Measurements from ENCODE around the gene TXNRD1.
"Not testable (repeated sequence)": the region's sequence is repeated elsewhere in the genome, so short reads cannot be mapped to it uniquely, and the experiment has no call there.

TXNRD1 gene

DNA sequence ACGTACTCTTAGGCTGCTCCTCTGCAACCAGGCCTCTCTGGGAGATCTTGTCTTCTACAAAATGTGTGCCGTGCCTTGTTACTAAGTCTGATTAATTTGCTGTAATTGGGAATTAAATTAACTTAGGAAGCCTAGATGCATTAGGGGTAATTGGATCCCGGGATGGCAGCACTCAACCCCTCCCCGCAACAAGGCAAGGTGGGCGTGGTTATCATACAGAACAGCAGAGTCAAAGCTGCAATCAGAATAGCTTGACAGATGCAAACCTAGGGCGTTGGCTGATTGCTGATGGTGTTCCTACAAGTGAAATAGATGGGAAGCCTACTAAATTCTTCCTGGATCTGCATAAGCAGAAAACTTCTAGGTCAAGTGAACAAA is 43.0 kb upstream of the TXNRD1 start:
- no peaks in the 10 kb centered on the region for H3K9me3 ChIP-seq (ENCODE audit: control extremely low read depth in 1 of 5, control insufficient read depth in 4 of 5, insufficient read depth in 2 of 5, low read depth in 1 of 5, low read length in 4 of 5)
- DNase-seq = no peak
- H3K36me3 ChIP-seq (ENCODE audit: control insufficient read depth in 4 of 4, insufficient read depth in 4 of 4, low read length in 3 of 4) = no peaks in the 10 kb centered on the region
- no peaks in the 10 kb centered on the region for H3K27me3 ChIP-seq (replicated peaks in 2 of 5; ENCODE audit: control insufficient read depth in 4 of 5, insufficient read depth in 5 of 5, low read length in 4 of 5)
- no peak overlapping the region for H3K27ac ChIP-seq (ENCODE audit: insufficient read depth in 1 of 2, low read depth in 1 of 2, low read length in 2 of 2, poor library complexity in 1 of 2, severe bottlenecking in 2 of 2)
- ChIA-PET CTCF (interaction anchor here (1.3 kb wide), 1 partner anchor 116 kb away, joined by 4 read pairs; no protein-coding TSS in a partner anchor), POLR2A (no interaction called here)
- WGBS (ENCODE audit: insufficient coverage) = 96% methylated on average over 6 of the region's 6 CpGs
- peaks cover 0 to 7% (median 2%) of the 10 kb centered on the region in 4 experiments for H3K4me1 ChIP-seq (ENCODE audit: control extremely low read depth in 1 of 4, control insufficient read depth in 4 of 4, insufficient read depth in 4 of 4, low read length in 3 of 4)
- H3K4me3 ChIP-seq (ENCODE audit: control insufficient read depth in 1 of 7, extremely low read depth in 1 of 7, insufficient read depth in 4 of 7, low read depth in 2 of 7, low read length in 6 of 7) = no peak overlapping the region

DNA sequence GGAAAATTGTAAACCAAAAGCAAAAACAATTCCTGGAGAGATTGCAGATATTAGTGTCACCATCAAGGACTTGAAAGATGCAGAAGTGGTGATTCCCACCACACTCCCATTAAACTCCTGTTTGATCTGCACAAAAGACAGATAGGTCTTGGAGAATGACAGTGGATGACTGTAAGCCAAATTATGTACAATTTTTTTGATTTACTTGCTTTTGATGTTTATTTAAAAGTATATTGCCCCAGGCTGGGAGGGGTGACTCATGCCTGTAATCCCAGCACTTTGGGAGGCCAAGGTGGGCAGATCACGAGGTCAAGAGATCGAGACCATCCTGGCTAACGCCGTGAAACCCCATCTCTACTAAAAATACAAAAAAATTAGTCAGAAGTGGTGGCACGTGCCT is 41.8 kb upstream of the TXNRD1 start:
- CTCF ChIA-PET; POLR2A ChIA-PET; DNase-seq; H3K36me3 ChIP-seq (ENCODE audit: control insufficient read depth in 4 of 4, insufficient read depth in 4 of 4, low read length in 3 of 4); H3K4me3 ChIP-seq (ENCODE audit: control insufficient read depth in 1 of 7, extremely low read depth in 1 of 7, insufficient read depth in 4 of 7, low read depth in 2 of 7, low read length in 6 of 7); H3K27ac ChIP-seq (ENCODE audit: insufficient read depth in 1 of 2, low read depth in 1 of 2, low read length in 2 of 2, poor library complexity in 1 of 2, severe bottlenecking in 2 of 2); H3K27me3 ChIP-seq (replicated peaks in 2 of 5; ENCODE audit: control insufficient read depth in 4 of 5, insufficient read depth in 5 of 5, low read length in 4 of 5); H3K9me3 ChIP-seq (ENCODE audit: control extremely low read depth in 1 of 5, control insufficient read depth in 4 of 5, insufficient read depth in 2 of 5, low read depth in 1 of 5, low read length in 4 of 5): not testable (repeated sequence)
- 100% methylated on average over 1 of the region's 5 CpGs for WGBS (ENCODE audit: insufficient coverage)
- H3K4me1 ChIP-seq (ENCODE audit: control extremely low read depth in 1 of 4, control insufficient read depth in 4 of 4, insufficient read depth in 4 of 4, low read length in 3 of 4) = peaks cover 0 to 19% (median 6%) of the 10 kb centered on the region in 4 experiments

DNA sequence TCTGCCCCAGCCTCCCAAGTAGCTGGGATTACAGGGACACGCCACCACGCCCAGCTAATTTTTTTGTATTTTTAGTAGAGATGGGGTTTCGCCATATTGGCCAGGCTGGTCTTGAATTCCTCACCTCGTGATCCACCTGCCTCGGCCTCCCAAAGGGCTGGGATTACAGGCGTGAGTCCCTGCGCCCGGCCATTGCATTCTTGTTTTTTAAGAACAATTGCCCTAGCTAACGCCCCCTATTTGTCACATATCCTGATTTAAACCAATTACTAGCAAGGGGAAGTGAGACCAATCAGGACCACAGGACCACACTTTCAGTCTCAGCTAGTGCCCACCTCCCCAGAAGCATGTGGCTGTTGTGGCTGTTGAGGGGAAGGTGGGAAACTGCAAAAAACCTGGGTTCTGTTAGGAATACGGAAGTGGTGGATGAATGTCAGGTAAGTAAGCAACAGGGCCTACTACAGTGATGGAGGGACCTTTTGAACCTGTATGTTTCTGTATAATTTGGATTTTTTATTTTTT is 39.8 kb upstream of the TXNRD1 start:
- peak in 2 of 3 donors; percentile 11 to 16 for DNase-seq
- Histone ChIP-seq H3K27me3 (replicated peaks in 2 of 5; ENCODE audit: control insufficient read depth in 4 of 5, insufficient read depth in 5 of 5, low read length in 4 of 5) (no peaks in the 10 kb centered on the region), H3K27ac (ENCODE audit: insufficient read depth in 1 of 2, low read depth in 1 of 2, low read length in 2 of 2, poor library complexity in 1 of 2, severe bottlenecking in 2 of 2) (no peak overlapping the region), H3K9me3 (ENCODE audit: control extremely low read depth in 1 of 5, control insufficient read depth in 4 of 5, insufficient read depth in 2 of 5, low read depth in 1 of 5, low read length in 4 of 5) (no peaks in the 10 kb centered on the region), H3K36me3 (ENCODE audit: control insufficient read depth in 4 of 4, insufficient read depth in 4 of 4, low read length in 3 of 4) (no peaks in the 10 kb centered on the region), H3K4me3 (ENCODE audit: control insufficient read depth in 1 of 7, extremely low read depth in 1 of 7, insufficient read depth in 4 of 7, low read depth in 2 of 7, low read length in 6 of 7) (no peak overlapping the region), H3K4me1 (ENCODE audit: control extremely low read depth in 1 of 4, control insufficient read depth in 4 of 4, insufficient read depth in 4 of 4, low read length in 3 of 4) (peaks cover 0 to 19% (median 6%) of the 10 kb centered on the region in 4 experiments)
- POLR2A ChIA-PET = no interaction called here
- WGBS (ENCODE audit: insufficient coverage) = 87% methylated on average over 5 of the region's 10 CpGs
- CTCF ChIA-PET = no interaction called here

DNA sequence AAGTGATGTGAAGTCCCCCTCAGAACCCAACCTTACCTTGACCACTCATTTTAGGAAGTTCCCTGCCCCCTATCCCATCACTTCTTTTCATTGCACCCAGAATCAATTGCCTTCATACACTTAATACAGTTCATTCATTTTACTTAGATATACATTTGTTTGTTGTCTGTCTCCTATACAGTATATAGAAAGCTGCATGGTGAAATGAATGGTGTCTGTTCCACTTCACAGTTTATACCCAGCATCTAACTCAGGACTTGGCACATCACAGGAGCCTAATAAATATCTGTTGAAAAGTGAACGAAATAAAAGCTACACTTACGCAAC is 38.3 kb upstream of the TXNRD1 start:
- Histone ChIP-seq H3K4me3 (ENCODE audit: control insufficient read depth in 1 of 7, extremely low read depth in 1 of 7, insufficient read depth in 4 of 7, low read depth in 2 of 7, low read length in 6 of 7) (no peak overlapping the region), H3K9me3 (ENCODE audit: control extremely low read depth in 1 of 5, control insufficient read depth in 4 of 5, insufficient read depth in 2 of 5, low read depth in 1 of 5, low read length in 4 of 5) (peaks cover 0 to 2% (median 0%) of the 10 kb centered on the region in 5 experiments), H3K4me1 (ENCODE audit: control extremely low read depth in 1 of 4, control insufficient read depth in 4 of 4, insufficient read depth in 4 of 4, low read length in 3 of 4) (peaks cover 0 to 19% (median 6%) of the 10 kb centered on the region in 4 experiments), H3K36me3 (ENCODE audit: control insufficient read depth in 4 of 4, insufficient read depth in 4 of 4, low read length in 3 of 4) (no peaks in the 10 kb centered on the region), H3K27ac (ENCODE audit: insufficient read depth in 1 of 2, low read depth in 1 of 2, low read length in 2 of 2, poor library complexity in 1 of 2, severe bottlenecking in 2 of 2) (no peak overlapping the region), H3K27me3 (replicated peaks in 2 of 5; ENCODE audit: control insufficient read depth in 4 of 5, insufficient read depth in 5 of 5, low read length in 4 of 5) (no peaks in the 10 kb centered on the region)
- 70% methylated on average over 2 of the region's 2 CpGs for WGBS (ENCODE audit: insufficient coverage)
- CTCF ChIA-PET = interaction anchor here (0.9 to 1.0 kb wide), 2 partner anchors 21 to 26 kb away, joined by 3 read pairs; no protein-coding TSS in a partner anchor
- POLR2A ChIA-PET = interaction anchor here (0.6 kb wide), 1 partner anchor 38 kb away, joined by 3 read pairs; no protein-coding TSS in a partner anchor
- no peak for DNase-seq

DNA sequence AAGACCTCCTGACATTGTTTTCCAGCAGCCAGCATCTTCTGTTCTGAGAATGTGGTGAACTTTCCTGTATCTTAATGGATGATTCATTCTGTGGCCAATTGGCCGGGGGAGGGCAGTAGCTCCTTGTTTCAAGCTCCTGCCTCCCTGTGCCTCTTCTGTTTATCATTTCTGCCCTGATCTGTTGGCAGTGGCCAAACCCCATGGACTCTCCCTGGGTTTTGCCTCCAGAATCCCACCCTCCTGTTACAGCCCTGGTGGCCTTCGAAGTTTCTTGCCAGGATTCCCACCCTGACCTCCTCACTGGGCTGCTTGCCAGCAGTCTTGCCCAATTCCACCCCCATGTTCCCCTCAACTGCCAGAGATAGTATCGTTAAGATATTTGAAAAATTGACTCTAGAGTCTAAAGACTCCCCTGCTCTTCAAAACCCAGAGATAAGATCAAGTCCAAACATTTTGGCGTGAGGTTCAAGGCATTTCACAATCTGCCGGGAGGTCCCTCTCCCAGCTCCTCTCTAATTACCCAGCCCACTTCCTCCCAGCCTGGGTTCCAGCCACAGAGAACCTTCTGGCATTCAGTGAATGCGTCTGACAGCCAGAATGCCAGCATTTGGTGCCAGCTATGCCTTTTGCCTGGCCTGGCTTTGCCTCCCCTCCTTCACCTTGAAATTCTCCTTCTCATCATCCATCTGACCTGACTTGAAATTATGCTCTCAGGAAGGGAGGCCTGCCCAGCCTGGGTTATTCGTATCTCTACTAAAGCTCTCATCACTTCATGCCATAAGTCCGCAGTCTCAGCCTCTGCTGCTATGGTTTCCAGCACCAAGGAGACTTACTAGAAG is 37.7 kb upstream of the TXNRD1 start:
- H3K36me3 ChIP-seq (ENCODE audit: control insufficient read depth in 4 of 4, insufficient read depth in 4 of 4, low read length in 3 of 4) = no peaks in the 10 kb centered on the region
- peak; percentile 29 to 67 (median 66) for DNase-seq
- POLR2A ChIA-PET = interaction anchor here (0.6 kb wide), 1 partner anchor 39 kb away, joined by 3 read pairs; no protein-coding TSS in a partner anchor
- no peak overlapping the region for H3K4me3 ChIP-seq (ENCODE audit: control insufficient read depth in 1 of 7, extremely low read depth in 1 of 7, insufficient read depth in 4 of 7, low read depth in 2 of 7, low read length in 6 of 7)
- WGBS (ENCODE audit: insufficient coverage) = 54% methylated on average over 5 of the region's 8 CpGs
- H3K4me1 ChIP-seq (ENCODE audit: control extremely low read depth in 1 of 4, control insufficient read depth in 4 of 4, insufficient read depth in 4 of 4, low read length in 3 of 4) = peaks cover 0 to 19% (median 6%) of the 10 kb centered on the region in 4 experiments
- CTCF ChIA-PET = interaction anchor here (0.9 to 1.0 kb wide), 2 partner anchors 20 to 25 kb away, joined by 3 read pairs; no protein-coding TSS in a partner anchor
- H3K9me3 ChIP-seq (ENCODE audit: control extremely low read depth in 1 of 5, control insufficient read depth in 4 of 5, insufficient read depth in 2 of 5, low read depth in 1 of 5, low read length in 4 of 5) = peaks cover 0 to 6% (median 0%) of the 10 kb centered on the region in 5 experiments
- H3K27me3 ChIP-seq (replicated peaks in 2 of 5; ENCODE audit: control insufficient read depth in 4 of 5, insufficient read depth in 5 of 5, low read length in 4 of 5) = no peaks in the 10 kb centered on the region
- H3K27ac ChIP-seq (ENCODE audit: insufficient read depth in 1 of 2, low read depth in 1 of 2, low read length in 2 of 2, poor library complexity in 1 of 2, severe bottlenecking in 2 of 2) = no peak overlapping the region

DNA sequence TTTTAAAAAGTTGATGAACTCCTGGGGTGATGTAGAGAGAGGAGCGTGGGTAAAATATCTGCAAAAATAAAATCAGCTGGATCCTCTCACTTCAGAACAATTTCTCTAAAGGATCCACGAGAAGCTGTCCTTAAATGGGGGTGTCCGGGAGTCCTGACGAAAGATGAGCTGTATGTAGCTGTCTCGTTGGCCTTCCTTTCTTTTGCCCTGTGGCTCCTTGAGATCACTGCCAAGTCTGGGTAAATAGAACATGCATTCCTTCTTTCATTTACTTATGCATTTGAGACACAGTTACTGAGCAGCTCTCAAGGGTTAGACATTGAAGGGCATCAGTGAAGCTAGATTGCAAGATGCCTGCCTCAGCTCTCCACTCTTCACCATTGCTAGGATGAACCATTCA is 35.2 kb upstream of the TXNRD1 start:
- H3K36me3 ChIP-seq (ENCODE audit: control insufficient read depth in 4 of 4, insufficient read depth in 4 of 4, low read length in 3 of 4) = no peaks in the 10 kb centered on the region
- WGBS (ENCODE audit: insufficient coverage) = 97% methylated on average over 5 of the region's 5 CpGs
- DNase-seq = no peak
- POLR2A ChIA-PET = no interaction called here
- no peak overlapping the region for H3K4me3 ChIP-seq (ENCODE audit: control insufficient read depth in 1 of 7, extremely low read depth in 1 of 7, insufficient read depth in 4 of 7, low read depth in 2 of 7, low read length in 6 of 7)
- CTCF ChIA-PET = interaction anchor here (1.0 kb wide), 1 partner anchor 15 kb away, joined by 3 read pairs; no protein-coding TSS in a partner anchor
- peaks cover 3 to 17% (median 6%) of the 10 kb centered on the region in 5 experiments for H3K9me3 ChIP-seq (ENCODE audit: control extremely low read depth in 1 of 5, control insufficient read depth in 4 of 5, insufficient read depth in 2 of 5, low read depth in 1 of 5, low read length in 4 of 5)
- H3K27ac ChIP-seq (ENCODE audit: insufficient read depth in 1 of 2, low read depth in 1 of 2, low read length in 2 of 2, poor library complexity in 1 of 2, severe bottlenecking in 2 of 2) = no peak overlapping the region
- no peaks in the 10 kb centered on the region for H3K27me3 ChIP-seq (replicated peaks in 2 of 5; ENCODE audit: control insufficient read depth in 4 of 5, insufficient read depth in 5 of 5, low read length in 4 of 5)
- H3K4me1 ChIP-seq (ENCODE audit: control extremely low read depth in 1 of 4, control insufficient read depth in 4 of 4, insufficient read depth in 4 of 4, low read length in 3 of 4) = peaks cover 0 to 19% (median 6%) of the 10 kb centered on the region in 4 experiments

DNA sequence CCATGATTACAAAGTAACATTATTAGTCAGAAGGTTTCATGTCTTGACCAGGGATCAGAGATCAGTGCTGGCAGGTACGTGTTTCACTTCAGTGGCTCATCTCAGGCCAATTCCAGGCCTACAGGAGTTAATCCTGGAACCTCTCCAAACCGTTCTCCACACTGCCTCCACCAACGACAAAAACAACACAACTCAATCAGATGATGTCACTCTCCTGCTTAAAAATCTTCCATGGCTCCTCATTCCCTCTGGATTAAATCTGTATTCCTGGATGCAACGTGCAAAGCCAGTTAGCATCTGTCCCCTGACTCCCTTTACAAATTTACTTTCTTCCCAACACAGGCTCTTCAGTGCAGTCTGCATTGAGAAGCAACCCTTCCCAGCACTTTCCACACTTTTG is 34.3 kb upstream of the TXNRD1 start:
- Histone ChIP-seq H3K4me1 (ENCODE audit: control extremely low read depth in 1 of 4, control insufficient read depth in 4 of 4, insufficient read depth in 4 of 4, low read length in 3 of 4) (peaks cover 0 to 19% (median 6%) of the 10 kb centered on the region in 4 experiments), H3K9me3 (ENCODE audit: control extremely low read depth in 1 of 5, control insufficient read depth in 4 of 5, insufficient read depth in 2 of 5, low read depth in 1 of 5, low read length in 4 of 5) (peaks cover 3 to 17% (median 6%) of the 10 kb centered on the region in 5 experiments), H3K4me3 (ENCODE audit: control insufficient read depth in 1 of 7, extremely low read depth in 1 of 7, insufficient read depth in 4 of 7, low read depth in 2 of 7, low read length in 6 of 7) (no peak overlapping the region), H3K36me3 (ENCODE audit: control insufficient read depth in 4 of 4, insufficient read depth in 4 of 4, low read length in 3 of 4) (no peaks in the 10 kb centered on the region), H3K27ac (ENCODE audit: insufficient read depth in 1 of 2, low read depth in 1 of 2, low read length in 2 of 2, poor library complexity in 1 of 2, severe bottlenecking in 2 of 2) (no peak overlapping the region), H3K27me3 (replicated peaks in 2 of 5; ENCODE audit: control insufficient read depth in 4 of 5, insufficient read depth in 5 of 5, low read length in 4 of 5) (no peaks in the 10 kb centered on the region)
- 95% methylated on average over 4 of the region's 4 CpGs for WGBS (ENCODE audit: insufficient coverage)
- no peak for DNase-seq
- ChIA-PET CTCF (interaction anchor here (1.0 kb wide), 1 partner anchor 16 kb away, joined by 3 read pairs; no protein-coding TSS in a partner anchor), POLR2A (no interaction called here)
